ENCODE data around the gene NAT14.

NAT14 gene

GRCh38 chr19:55487924-55488687 is 3.1 kb downstream of the NAT14 start, which contains the start of gene SSC5D:
Gene SSC5D, plus strand, starts transcription at chr19:55488436. Its CDS starts 154 bp downstream, at chr19:55488590.
- POLR2A ChIA-PET, result interaction anchor here (1.9 kb wide), 1 partner anchor 12 kb away, joined by 14 read pairs; the partner anchor contains the start of gene ZNF628
- TF ChIP-seq FOXM1 (IDR thresholded peaks at IDR 0.05; ENCODE audit: borderline replicate concordance) (no peak), SP1 (IDR thresholded peaks at IDR 0.05) (no peak), ZNF384 (IDR thresholded peaks at IDR 0.05) (no peak), CTBP1 (IDR thresholded peaks at IDR 0.05; ENCODE audit: borderline replicate concordance) (no peak), NFRKB (IDR thresholded peaks at IDR 0.05) (no peak), FOXA1 (IDR thresholded peaks at IDR 0.05) (no peak), ARNT (IDR thresholded peaks at IDR 0.05) (no peak), FOXK2 (IDR thresholded peaks at IDR 0.05) (no peak), TARDBP (IDR thresholded peaks at IDR 0.05) (no peak), HDGF (IDR thresholded peaks at IDR 0.05; ENCODE audit: borderline replicate concordance) (no peak)
- TF ChIP-seq, protein P1, sequence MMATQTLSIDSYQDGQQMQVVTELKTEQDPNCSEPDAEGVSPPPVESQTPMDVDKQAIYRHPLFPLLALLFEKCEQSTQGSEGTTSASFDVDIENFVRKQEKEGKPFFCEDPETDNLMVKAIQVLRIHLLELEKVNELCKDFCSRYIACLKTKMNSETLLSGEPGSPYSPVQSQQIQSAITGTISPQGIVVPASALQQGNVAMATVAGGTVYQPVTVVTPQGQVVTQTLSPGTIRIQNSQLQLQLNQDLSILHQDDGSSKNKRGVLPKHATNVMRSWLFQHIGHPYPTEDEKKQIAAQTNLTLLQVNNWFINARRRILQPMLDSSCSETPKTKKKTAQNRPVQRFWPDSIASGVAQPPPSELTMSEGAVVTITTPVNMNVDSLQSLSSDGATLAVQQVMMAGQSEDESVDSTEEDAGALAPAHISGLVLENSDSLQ (IDR thresholded peaks at IDR 0.05), result no peak
- CTCF ChIA-PET, result interaction anchor here (1.5 kb wide), 1 partner anchor 16 kb away, joined by 3 read pairs; no protein-coding TSS in a partner anchor
- DNase-seq (ENCODE audit: extremely low spot score), result no peak

- TF ChIP-seq BHLHE40 (IDR thresholded peaks at IDR 0.05; ENCODE audit: borderline replicate concordance) (no peak), LEF1 (IDR thresholded peaks at IDR 0.05; ENCODE audit: borderline replicate concordance) (no peak), ELF4 (IDR thresholded peaks at IDR 0.05) (no peak), TARDBP (IDR thresholded peaks at IDR 0.05) (no peak), ARNT (IDR thresholded peaks at IDR 0.05) (no peak), FOXK2 (IDR thresholded peaks at IDR 0.05) (no peak), HDGF (IDR thresholded peaks at IDR 0.05; ENCODE audit: borderline replicate concordance) (no peak), SP1 (IDR thresholded peaks at IDR 0.05) (no peak), NFRKB (IDR thresholded peaks at IDR 0.05) (no peak), ZNF384 (IDR thresholded peaks at IDR 0.05) (no peak), FOXM1 (IDR thresholded peaks at IDR 0.05; ENCODE audit: borderline replicate concordance) (no peak), SUZ12 (IDR thresholded peaks at IDR 0.05) (no peak), CTBP1 (IDR thresholded peaks at IDR 0.05; ENCODE audit: borderline replicate concordance) (no peak)
- TF ChIP-seq, protein P1 (IDR thresholded peaks at IDR 0.05), result no peak
- ChIA-PET POLR2A (interaction anchor here (1.1 kb wide), 1 partner anchor 115 kb away, joined by 3 read pairs; no protein-coding TSS in a partner anchor), CTCF (interaction anchor here (1.5 kb wide), 1 partner anchor 15 kb away, joined by 3 read pairs; no protein-coding TSS in a partner anchor)
- no peak for DNase-seq (ENCODE audit: extremely low spot score)
Measured at GRCh38 chr19:55488986-55489710, 4.2 kb downstream of the NAT14 start.

DNA sequence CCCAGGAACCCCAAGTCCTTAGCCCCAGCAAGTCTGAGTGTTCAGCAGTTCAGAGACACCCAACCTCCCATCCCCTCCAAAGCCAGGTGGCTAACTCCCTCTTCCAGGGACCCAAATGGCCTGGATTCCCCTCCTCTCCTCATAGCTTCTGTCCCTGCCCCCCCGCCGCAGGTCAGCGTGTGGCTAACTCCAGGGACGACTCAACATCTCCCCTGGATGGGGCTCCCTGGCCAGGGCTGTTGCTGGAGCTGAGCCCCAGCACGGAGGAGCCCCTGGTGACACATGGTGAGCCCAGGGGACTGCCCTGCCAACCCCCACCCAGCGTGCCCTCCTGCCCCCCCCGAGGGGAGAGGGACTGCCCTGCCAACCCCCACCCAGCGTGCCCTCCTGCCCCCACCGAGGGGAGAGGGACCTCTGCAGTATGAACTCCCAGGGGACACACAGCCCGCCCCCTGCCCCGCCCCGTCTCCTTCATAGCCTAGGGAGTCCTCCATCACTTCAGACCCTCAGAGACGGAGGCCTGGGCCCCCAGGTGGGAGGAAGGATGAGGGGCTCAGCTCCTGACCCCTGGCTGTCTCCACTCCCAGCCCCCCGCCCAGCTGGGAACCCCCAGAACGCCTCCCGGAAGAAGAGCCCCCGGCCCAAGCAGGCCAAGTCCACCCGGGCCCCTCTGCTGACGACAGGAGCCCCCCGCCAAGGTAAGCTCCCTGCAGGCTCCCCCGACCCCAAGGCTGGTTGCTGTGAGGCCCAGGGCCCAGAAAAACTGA is 4.9 kb downstream of the NAT14 start:
- POLR2A ChIA-PET, result interaction anchor here (1.1 kb wide), 1 partner anchor 114 kb away, joined by 3 read pairs; no protein-coding TSS in a partner anchor

More for the DNA sequence above, 4.9 kb downstream of the NAT14 start:
- TF ChIP-seq L3MBTL2 (conservative IDR thresholded peaks at IDR 0.05) (no peak), HDGF (IDR thresholded peaks at IDR 0.05; ENCODE audit: borderline replicate concordance) (no peak), ZNF384 (IDR thresholded peaks at IDR 0.05) (no peak), FOXA1 (IDR thresholded peaks at IDR 0.05) (no peak), ARNT (IDR thresholded peaks at IDR 0.05) (no peak), BHLHE40 (IDR thresholded peaks at IDR 0.05; ENCODE audit: borderline replicate concordance) (no peak), ELF4 (IDR thresholded peaks at IDR 0.05) (no peak), CTBP1 (IDR thresholded peaks at IDR 0.05; ENCODE audit: borderline replicate concordance) (no peak), FOXM1 (IDR thresholded peaks at IDR 0.05; ENCODE audit: borderline replicate concordance) (no peak), SP1 (IDR thresholded peaks at IDR 0.05) (no peak), SUZ12 (IDR thresholded peaks at IDR 0.05) (no peak), FOXK2 (IDR thresholded peaks at IDR 0.05) (no peak), LEF1 (IDR thresholded peaks at IDR 0.05; ENCODE audit: borderline replicate concordance) (no peak), NFRKB (IDR thresholded peaks at IDR 0.05) (no peak), TARDBP (IDR thresholded peaks at IDR 0.05) (no peak)
- TF ChIP-seq, protein P1 (IDR thresholded peaks at IDR 0.05), result no peak
- CTCF ChIA-PET, result interaction anchor here (1.4 kb wide), 1 partner anchor 22 kb away, joined by 3 read pairs; no protein-coding TSS in a partner anchor
- no peak for DNase-seq (ENCODE audit: extremely low spot score)

Data from HEK293T (cell line).